HG02642 (cell line): ENCODE data around the gene RAB5B.
A peak's percentile ranks its signal among the peaks of the same experiment; 100 is the strongest.
"Not testable (repeated sequence)": the region's sequence is repeated elsewhere in the genome, so short reads cannot be mapped to it uniquely, and the experiment has no call there.

Experiments used
- ATAC-seq: cut with Tn5 transposase; IDR thresholded peaks from one replicate; pipeline ENCODE4 v1.9.1; 2021; ENCODE audit warnings: mild to moderate bottlenecking; ENCODE audit not compliant: unreplicated experiment, poor library complexity

RAB5B gene

DNA sequence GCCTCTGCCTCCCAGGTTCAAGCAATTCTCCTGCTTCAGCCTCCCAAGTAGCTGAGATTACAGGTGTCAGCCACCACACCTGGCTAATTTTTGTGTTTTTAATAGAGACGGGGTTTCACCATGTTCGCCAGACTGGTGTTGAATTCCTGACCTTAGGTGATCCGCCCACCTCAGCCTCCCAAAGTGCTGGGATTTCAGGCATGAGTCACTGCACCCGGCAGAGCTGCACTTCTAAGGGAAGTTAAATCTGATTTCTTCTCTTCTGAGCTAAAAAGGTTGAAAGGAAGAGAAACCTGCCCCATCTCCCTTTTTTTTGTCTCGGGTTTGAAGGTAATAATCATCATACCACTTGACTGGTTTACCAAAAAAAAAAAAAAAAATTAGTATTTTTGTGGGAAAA is 8.0 kb downstream of the RAB5B start:
- ATAC-seq = not testable (repeated sequence)

DNA sequence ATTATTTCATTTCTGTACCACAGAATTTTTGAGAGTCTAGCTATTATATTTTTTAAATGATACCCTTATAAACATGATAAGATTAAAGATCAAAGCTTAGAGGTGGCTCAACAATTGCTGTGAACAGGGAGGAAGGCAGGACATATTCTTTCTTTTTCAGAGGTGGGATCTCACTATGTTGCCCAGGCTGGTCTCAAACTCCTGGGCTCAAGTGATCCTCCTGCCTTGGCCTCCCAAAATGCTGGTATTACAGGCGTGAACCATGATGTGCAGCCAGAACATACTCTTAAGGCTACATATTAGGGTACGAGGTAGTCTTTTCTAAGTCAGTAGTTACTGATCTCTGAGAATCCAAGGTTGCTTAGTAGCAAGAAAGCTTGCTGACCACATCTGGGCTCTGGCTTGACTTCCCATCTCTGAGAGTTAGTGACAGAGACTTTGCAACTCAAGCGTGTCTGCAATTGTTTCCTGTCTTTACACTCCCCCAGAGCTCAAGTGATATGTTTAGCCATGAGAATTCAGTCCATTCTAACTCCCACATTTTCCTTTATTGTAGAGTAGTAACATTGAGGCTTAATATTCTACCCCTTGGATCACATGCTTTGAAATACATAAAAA is 8.6 kb downstream of the RAB5B start:
- ATAC-seq = peak; percentile 63

DNA sequence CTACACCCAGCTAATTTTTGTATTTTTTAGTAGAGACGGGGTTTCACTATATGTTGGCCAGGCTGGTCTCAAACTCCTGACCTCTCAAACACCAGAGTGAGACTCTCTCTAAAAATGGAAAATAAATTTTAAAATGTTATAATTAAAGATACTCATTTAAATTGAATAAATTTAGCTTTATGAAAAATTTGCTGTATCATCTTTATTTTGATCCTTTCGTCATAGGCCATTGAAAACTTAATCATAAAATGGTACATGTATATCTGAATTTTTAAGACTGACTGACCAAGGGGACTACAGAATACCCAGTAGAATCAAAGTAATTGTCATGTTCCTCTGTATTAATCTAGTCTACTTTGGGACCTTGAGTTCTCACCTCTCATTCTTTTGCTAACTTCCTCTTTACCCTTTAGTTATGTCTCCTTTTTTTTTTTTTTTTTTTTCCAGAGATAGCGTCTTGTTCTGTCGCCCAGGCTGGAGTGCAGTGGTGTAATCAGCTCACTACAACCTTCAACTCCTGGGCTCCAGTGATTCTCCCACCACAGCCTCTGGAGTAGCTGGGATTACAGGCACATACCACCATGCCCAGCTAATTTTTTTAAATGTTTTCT is 9.5 kb downstream of the RAB5B start:
- no peak for ATAC-seq

DNA sequence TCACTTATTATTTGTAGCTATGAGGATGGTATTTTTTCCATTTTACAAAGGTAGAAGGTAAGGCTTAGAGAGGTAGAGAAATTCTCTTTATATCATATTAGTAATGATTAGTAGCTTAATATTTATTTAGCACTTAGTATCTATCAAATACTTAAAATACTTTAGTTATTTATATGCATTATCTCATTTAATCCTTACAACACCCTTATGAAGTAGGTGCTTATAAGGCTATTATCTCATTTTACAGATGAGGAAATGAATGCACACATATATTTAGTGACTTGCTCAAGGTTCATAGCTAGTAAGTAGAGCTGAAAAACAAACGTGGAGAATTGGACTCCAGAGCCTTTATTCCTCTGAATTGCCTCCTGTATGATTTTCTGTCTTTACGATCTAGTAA is 11.0 kb downstream of the RAB5B start:
- no peak for ATAC-seq

DNA sequence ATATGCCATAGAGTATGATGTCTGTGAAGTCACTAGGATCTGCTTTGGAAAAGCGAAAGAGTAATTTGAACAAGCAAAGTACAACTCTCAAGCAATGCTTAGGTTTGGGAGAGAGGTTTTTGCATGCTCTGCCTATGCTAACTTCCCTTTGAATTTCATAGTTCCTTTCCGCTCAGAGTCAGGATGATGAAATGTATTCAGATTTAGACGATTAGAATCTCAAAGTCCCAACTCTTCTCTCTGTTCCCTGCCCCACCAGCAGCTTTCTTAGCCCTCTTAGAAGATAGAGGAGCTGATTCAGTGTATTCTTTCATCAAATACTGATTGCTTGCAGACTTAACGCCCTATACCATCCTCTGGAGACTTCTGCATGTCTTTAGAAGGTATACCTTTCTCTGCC is 11.5 kb downstream of the RAB5B start:
- no peak for ATAC-seq

DNA sequence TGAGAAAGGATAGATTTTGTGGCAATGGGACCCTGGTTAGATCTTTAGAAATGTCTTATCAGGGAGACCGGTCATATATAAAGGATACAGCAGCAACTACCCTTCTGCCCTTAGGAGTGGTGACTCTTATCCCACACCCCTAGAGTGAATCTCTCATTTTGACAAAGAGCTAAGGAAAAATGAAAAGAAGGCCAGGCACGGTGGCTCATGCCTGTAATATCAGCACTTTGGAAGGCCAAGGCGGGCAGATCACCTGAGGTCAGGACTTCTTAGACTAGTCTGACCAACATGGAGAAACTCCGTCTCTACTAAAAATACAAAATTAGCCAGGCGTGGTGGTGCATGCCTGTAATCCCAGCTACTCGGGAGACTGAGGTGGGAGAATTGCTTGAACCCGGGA is 12.1 kb downstream of the RAB5B start:
- not testable (repeated sequence) for ATAC-seq

DNA sequence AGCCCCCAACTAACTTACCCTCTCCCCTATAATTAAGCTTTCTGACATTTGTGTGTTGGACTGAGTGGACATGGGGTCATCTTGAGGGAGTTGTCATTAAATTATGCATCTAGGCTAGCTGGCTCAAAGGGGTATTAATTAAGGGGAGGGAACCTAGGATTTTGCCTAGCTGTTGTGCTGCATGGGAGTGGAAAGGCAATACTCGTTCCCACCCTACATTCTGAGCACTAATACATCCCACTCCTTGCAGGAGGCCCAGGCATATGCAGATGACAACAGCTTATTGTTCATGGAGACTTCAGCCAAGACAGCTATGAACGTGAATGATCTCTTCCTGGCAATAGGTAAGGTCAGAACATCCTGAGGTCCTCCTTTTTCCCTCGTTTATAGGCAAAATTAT is 17.2 kb downstream of the RAB5B start:
- ATAC-seq = no peak

DNA sequence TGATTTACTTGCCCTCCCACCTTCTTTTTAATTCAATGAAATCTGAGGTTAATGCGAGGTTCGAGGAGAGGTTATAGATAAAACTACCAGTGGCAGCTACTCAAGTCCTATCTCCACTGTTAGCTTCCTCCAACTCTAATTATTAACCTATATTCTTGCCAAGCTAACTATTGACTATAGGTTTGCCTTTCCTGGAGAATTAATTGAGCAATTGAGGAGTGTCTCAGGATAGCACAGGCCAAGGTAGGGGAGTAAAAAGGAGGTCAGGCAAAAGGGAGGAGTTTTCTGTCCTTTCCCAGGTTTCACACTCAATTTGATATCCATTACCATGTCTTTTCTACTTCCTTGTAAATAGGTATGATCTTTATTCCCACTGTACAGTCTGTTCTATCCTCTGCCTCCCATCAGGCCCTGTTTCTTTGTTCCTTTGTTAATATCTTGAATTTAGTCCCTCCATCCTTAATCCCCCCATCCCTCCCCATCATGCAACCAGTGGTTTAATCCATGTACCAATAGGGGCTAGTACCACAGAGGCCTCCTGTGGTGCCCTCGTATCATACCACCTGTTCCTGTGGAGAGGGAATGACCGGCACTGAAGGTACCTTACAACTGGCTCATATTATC is 19.5 kb downstream of the RAB5B start:
- ATAC-seq = no peak

DNA sequence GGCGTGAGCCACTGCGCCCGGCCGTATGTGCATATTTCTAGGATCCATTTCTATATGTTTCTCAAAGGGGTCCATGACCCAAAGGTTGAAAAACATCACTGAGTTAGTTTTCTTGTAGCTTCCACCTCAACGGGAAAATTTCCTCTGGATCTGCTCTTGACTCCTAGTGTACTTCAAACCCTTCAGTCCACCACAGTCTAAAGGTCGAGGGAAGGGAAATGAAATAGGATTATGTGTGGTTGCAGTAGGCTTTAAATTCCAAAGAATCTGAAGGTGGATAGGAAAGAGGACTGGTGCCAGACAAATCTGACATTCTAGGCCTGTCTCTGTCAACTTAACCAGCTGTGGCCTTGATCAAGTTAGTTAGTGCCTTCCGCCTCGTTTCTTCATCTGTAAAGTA is 21.5 kb downstream of the RAB5B start:
- ATAC-seq = no peak

DNA sequence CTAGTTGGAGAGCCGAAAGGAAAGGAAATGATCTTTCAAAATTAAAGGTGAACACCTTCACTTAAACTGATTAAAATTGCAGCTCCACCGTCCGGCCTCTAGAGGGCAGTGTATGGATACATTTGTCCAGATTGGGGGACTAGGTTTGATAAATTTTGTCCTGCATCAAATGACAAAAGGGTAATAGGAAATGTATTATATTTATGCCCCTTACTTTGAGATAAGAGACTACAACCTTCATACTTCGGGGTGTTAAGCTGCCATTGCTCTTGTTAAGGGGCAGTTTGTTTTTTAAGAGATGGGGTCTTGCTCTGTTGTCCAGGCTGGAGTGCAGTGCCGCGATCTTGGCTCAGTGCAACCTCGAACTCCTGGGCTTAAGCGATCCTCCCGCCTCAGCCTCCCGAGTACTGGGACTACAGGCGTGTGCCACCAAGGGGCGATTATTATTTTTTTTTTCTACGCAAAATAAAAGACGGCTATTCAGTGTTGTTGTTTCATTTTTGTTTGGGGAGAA is 22.4 kb downstream of the RAB5B start:
- ATAC-seq = no peak

DNA sequence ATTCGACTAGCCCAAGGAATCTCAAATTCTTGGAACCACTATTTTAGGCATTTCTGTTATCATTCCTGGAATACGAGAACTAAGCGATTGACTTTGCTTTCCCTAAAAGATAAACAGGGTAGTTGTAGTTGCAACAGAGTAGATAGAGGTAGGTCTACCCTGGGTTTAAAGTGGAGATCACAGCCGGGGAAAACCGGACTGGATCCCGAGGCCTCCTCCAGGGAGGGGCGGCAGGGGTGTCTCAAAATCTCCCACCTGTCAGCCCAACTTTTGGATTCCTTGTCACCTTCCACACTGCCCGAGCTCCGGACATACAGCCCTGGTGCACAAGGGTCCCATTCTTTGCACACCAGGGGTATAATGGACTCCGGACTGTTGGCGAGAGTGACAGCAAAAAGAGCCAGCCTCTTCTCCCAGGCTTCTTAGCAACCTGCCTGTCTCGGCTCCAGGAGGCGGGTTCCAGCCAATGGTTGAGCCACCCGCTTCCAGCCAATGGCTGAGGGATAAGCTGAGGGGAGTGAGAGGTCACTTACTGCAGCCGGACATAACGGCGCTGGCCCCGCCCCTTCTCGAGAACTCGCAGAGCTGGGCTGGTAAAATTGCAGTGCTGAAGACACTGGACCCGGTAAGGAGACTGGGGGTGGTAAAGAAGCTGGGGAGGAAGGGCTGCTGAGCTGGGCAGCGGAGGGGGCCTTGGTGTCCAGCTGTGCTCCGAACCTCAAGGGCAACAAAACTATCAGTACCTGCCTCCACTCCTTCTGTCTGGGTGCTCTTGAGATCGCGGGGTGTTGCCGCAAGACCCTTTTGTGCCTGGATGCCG is 23.0 kb downstream of the RAB5B start, which contains the start of gene SUOX:
Gene SUOX, plus strand, starts transcription at position 562 of the 820 bp plus-strand sequence. CDS start 4,946 bp downstream, outside the sequence.
- peak; percentile 99 for ATAC-seq

DNA sequence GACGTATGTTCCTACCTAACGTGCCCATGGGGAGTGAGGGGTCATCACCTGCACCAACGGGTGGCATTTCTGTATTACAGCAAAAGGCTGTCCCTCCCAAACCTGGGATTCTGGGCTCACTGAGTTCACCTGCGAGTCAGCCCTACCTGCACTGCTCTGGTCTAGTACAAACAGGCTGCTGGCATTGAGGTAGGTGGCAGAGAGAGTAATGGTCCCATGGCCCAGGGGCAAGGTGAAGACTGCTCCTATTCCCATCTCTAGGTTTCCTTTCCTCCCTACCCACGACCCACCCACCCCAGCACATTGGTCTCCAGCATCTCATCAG is 23.6 kb downstream of the RAB5B start:
- peak; percentile 1 for ATAC-seq

DNA sequence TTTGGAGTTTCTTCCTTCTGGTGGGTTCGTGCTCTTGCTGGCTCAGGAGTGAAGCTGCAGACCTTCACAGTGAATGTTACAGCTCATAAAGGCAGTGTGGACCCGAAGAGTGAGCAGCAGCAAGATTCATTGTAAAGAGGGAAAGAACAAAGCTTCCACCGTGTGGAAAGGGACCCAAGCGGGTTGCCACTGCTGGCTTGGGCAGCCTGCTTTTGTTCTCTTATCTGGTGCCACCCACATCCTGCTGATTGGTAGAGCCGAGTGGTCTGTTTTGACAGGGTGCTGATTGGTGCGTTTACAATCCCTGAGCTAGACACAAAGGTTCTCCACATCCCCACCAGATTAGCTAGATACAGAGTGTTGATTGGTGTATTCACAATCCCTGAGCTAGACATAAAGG is 25.6 kb downstream of the RAB5B start:
- ATAC-seq = not testable (repeated sequence)

DNA sequence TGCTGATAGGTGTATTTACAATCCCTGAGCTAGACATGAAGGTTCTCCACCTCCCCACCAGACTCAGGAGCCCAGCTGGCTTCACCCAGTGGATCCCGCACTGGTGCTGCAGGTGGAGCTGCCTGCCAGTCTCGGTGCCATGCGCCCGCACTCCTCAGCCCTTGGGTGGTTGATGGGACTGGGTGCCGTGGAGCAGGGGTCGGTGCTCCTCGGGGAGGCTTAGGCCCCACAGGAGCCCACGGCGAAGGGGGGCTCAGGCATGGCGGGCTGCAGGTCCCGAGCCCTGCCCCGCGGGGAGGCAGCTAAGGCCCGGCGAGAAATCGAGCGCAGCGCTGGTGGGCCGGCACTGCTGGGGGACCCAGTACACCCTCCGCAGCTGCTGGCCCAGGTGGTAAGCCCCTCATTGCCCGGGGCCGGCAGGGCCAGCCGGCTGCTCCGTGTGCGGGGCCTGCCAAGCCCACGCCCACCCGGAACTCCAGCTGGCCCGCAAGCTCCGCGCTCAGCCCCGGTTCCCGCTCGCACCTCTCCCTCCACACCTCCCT is 26.2 kb downstream of the RAB5B start:
- ATAC-seq = not testable (repeated sequence)

DNA sequence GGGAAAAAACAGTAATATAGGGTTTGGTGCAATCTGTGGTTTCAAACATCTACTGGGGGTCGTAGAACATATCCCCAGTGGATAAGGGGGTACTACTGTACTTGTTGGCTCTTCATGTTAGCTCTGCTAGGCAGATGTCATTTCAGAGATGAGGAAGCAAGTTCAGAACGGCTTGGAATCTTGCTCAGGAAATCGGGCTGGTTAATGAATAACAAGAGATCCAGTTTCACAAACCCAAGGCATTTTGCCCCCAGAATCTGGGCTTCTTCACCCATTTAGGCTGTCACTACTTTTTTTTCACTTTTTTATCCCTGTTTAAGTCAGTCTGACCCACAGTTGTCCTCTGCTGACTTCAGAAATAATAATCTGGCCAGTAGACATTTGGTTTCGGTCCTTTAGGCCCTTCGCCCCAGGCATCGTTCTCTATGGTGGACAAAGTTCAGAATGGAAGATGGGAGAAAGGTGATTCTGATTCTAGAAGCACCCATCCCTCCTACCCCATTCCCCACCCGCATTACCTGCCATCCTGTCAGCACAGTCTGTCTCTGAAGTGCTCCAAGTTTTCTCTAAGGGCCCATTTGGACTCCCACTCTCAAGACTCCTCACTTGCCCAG is 27.7 kb downstream of the RAB5B start:
- ATAC-seq = no peak

DNA sequence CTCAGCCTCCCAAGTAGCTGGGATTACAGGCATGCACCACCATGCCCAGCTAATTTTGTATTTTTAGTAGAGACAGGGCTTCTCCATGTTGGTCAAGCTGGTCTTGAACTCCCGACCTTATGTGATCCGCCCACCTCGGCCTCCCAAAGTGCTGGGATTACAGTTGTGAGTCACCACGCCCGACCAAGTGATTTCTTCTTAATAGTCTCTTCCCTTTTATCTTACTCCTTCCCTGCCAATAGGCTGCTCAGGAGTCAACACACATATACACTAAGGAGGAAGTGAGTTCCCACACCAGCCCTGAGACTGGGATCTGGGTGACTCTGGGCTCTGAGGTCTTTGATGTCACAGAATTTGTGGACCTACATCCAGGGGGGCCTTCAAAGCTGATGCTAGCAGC is 29.5 kb downstream of the RAB5B start:
- not testable (repeated sequence) for ATAC-seq

DNA sequence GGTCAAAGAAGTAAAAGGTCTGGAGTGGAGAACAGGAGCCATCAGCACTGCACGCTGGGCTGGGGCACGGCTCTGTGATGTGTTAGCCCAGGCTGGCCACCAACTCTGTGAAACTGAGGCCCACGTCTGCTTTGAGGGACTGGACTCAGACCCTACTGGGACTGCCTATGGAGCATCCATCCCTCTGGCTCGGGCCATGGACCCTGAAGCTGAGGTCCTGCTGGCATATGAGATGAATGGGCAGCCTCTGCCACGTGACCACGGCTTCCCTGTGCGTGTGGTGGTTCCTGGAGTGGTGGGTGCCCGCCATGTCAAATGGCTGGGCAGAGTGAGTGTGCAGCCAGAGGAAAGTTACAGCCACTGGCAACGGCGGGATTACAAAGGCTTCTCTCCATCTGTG is 30.3 kb downstream of the RAB5B start:
- ATAC-seq = no peak

DNA sequence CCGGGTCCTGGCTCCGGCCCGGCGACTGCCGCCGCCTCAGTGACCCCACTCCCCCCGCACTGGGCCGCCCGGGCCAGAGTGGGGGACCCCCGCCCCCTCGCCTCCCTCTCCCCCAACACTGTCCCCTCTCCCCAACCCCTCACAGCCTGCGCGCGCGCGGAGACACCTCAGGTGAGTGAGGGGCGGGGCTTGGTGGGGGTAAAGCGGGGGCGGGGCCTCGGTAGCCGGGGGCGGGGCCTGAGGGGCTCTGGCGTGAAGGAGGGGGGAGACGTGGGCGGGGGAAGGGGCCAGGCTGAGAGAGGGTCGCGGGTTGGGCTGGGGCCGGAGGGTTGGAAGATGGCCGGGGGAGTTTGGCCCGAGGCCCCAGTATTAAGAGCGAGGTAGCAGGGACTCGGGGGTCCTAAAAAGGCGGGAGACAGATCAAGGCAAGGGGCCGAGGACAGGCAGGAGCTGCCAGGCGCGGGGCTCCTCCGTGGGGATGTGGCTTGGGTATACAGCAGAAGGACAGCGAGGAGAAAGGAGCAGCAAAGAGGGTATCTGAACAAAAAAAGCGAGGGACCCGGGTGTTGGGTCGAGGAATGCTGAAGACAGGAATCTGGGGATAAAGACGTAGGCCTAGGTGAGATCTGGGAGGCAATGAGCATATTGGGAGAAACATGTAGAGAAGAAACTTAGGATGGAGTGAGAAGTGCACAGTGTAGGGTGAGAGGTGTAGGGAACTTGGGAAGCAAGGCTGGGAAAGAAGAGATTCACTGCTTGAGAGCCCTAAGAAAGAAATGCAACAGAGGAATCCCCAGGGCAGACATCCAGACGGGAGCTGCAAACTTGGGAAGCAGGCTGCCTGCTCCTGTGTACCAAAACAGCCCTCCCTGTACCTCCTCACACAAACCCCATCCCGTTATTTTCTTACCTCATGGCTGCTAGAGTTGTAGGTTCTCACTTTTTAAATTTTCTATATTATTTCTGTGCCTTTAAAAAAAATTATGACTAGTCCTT is 34.0 kb downstream of the RAB5B start:
- peak; percentile 57 for ATAC-seq

DNA sequence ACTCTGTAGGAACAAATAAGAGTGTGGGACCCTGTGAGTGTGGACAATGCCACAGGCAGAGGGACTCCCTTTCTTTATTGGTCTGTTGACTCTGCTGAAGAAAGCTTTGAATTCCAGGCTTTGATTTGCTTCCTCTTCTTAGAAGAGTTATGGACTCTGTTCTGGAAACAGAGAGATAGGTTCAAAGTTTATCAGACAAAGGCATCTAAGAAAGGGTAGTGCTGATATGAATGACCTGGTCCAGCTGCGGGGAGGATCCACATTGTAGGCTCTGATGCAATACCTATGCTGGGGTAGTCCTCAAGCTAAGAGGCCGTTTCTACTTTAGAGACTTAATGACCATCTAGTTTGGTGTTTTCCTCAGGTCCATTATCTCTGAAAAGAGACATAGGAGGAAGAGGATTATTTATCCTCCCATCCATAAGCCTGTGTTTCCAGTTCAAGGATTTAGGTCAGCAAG is 36.3 kb downstream of the RAB5B start:
- no peak for ATAC-seq
